NK-92 (cell line): Measurements from ENCODE around the gene SLC25A21.
"Not testable (repeated sequence)": the region's sequence is repeated elsewhere in the genome, so short reads cannot be mapped to it uniquely, and the experiment has no call there.

Experiments used
- DNase-seq: peaks from one replicate; lab custom pipeline; 2025; ENCODE audit not compliant: unreplicated experiment; lab: John Stamatoyannopoulos, UW

The SLC25A21 gene

DNA sequence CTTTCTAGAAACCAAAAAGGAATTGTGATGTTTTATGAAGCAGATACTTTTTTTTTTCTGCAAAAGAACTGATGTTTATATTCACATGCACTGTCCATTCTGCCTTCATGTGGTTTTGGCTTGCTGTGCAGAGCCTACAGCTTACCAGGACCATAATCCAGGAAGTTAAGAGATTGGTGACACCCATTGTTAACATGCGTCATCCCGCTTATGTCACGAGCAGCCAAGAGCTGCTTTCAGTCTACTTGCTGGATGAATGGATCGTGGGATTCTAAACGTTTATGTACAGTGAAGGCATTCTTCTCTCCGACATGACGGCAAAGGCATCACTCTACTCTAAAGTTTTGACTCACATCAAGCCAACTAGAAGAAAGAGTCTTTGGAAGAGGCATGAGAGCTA, 434.1 kb downstream of the SLC25A21 start:
- DNase-seq = no peak

DNA sequence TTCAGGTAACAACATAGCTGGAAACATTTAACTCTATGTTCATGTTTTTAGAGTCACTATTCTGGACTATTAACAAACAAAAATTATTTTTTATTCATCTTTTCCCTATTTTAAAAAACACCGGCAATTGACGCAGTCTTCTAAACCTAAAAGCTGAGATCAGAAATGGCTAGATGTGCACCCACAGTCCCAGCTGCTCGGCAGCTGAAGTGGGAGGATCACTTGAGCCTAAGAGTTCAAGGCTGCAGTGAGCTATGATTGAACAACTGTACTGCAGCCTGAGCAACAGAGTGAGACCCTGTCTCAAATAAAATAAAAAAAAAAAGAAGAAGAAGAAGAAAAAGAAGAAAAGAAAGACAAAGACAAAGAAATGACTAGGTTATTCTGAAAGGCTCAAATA, 446.3 kb downstream of the SLC25A21 start:
- no peak for DNase-seq

DNA sequence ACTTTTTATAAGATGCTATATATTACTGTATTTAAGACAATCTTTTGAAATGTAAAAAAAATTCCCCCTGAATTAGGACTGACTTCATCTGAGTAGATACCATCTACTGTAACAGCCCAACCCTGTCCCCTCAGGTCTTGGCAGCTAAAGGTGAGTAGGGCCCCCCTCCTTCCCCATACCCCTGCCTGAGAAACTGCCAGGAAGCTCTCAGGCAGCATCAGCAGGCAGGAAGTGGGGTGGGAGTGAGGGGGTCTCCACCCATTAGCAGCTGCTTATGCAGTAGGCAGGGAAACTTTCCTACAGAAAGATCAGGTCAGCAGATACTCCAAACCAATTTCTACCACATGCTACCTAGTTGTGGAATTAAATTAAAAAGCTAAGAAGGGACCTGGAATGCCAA, 448.2 kb downstream of the SLC25A21 start:
- no peak for DNase-seq

DNA sequence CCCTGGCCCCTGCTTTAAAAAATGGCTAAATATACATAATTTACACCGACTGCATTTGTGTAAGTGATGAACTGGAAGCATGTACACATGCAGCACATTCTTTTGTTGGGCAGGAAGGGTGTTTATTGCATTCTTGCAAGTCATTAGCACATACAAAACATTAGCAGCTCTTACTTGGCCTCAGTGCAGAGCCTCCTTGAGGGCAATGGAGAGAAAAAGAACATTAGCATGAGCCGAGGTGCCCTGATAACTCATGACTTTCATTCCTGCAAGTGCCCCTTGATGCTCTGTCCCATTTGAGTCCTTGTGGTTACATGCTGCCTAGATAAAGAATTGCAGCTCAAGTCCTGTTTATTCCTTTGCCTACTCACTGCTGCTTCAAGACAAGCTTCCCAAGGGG, 448.9 kb downstream of the SLC25A21 start:
- no peak for DNase-seq

DNA sequence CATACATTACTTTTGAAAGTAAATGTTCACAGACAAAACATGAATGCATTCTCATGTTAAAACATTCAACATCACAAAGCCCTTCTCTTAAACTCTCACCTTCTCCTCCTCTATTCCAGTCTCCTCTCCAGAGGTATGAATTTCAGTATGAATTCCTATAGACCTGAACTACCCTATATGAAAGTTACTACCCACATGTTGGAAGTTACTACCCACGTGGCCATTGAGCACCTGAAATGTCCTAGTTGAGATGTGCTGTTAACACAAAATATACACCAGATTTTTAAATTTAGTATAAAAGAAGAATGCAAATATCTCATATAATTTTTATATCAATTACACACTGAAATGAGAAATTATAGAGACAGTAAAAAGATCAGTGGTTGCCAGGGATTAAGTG, 450.5 kb downstream of the SLC25A21 start:
- no peak for DNase-seq

DNA sequence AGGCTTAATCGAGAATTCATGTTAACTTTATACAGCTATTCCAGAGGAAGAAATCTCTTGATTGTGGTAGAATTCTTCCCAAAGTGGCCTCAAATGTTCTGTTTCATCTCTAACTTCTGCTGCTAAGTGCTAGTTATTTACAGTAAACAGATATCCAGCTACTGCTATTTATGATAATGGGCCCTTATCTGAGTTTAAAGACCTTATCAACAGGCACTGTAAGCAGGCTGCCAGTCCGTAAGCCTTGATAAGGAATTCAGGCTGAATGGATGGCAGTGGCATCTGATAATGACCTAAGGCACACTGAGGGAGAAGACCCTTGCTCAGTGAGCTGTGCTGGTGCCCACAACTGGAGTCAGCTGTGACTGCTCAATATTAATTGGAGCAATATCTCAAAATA, 451.7 kb downstream of the SLC25A21 start:
- DNase-seq = no peak

DNA sequence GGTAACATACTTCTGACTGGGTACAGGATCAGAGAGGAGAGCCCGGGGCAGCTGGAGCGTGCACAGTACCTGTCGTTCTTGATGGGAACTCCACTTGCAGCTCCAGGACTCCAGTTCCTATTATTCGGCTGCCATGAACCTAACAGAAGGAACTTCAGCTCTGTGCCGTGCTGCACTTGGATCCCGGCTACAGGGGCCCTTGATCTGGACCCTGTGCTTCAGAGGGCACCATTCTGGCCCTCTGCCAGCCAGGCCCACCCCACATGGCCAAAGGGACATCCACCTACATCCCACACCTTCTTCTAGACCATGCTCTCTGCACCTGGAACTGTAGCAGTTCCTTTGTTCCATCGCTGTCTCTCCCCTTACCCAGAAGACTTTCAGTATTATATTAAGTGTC, 452.6 kb downstream of the SLC25A21 start:
- no peak for DNase-seq

DNA sequence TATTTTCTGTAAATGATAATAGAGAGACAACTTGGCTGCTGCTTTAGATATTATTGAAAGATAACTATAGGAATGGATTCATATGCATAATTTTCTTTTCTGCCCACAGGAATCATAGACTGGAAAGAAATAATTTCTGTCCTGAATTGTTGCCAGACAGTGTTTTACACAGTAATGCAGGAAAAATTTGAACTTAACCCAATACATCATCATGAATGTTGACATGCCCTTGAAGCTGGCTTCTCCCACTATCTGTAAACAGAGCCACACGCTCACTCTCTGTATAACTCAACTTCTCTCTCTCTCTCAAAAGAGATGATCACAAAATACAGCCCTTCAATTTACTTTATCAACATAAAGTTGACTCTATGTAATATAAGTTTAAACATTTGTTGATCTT, 454.2 kb downstream of the SLC25A21 start:
- no peak for DNase-seq

DNA sequence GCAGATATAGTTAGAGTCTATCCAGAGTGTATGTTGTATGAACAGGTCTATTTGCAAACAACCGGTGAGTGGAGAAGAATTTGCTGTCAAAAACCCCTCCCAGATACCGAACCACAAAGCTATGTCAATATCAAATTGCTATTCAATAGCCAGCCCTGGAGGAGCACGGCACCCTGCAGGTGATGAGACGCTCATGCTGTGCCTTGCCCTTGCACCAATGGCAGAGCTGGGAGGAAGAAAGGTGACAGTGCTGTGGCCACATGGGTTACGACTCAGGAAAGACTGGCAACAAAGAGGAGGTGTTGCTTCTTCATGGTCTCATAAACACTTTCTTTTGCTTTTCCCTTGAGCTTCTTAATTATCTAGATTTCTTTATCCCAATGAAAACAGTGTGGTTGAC, 455.0 kb downstream of the SLC25A21 start:
- DNase-seq = no peak

DNA sequence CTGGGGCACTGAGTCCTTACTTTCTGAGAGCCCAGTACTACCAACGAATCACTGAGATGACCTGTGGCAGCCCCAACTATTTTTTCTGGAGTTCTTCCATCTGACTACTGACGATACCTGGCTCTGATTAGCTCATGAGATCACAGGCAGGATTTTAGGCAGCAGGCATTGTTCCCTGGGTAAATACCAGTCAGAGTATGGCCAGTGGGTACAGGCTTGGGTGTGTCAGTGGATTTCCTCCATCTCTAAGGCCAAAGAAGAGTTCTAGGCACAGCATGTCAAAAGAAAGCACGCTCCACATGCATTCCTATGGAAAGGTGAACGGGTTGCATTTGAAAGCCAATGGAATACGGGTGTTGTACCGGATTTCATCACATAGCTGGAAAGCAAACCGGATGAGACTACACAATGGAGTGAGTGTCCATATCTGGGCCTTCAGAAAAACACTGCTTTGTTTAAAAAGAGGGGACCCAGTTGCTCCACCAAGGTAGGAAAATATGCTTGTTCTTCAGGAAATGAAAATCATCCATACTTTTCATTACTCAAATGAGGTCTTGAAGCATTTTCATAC, 455.7 kb downstream of the SLC25A21 start:
- DNase-seq = no peak

DNA sequence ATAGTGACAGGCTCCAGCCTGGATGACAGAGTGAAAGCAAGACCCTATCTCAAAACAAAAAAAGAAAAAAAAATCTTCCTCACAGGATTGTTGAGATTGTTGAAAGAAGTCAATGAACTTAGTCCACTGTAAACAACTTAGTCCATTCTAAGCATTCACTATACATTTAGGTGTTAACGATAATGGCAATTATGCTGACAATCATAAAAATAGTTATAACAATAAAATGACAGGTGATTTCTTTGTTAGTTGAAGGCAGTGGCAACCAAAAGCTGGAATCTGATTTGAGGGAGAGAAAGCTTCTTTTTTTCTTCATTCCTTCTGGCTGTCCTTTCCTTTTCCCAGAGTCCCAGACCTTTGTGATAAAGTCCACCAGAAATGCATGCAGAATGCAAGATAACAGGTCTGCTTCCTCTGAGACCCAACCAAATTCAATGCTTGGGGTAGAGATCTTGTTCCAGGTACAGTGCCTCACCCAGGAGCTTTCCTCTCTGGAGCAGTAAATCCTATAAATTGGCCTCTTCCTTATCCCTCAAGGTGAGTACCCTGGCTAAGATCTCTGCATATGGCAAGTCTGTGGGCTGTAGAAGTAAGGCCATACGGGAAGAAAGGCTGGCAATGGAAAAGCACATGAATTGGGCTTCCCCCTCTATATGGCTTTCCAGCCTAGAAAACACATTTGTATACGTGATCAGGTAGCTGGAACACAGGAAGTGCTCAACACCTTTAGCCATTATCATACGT, 458.3 kb downstream of the SLC25A21 start:
- DNase-seq = no peak

DNA sequence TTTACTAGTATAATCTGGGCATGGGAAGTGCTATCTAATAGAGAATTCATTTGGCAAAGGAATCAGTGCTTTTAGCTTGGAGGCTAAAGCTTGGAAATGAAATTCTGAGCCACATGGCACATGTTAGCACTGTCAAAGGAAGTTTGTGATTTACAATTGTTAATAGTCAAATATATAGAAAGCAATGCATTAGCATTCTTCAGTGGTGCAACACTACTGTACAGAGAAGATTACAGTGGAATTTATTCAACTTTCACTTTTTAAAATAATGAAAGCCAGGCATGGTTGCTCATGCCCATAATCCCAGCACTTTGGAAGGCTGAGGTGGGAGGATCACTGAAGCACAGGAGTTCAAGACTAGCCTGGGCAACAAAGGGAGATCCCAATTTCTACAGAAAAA, 464.8 kb downstream of the SLC25A21 start:
- DNase-seq = no peak

DNA sequence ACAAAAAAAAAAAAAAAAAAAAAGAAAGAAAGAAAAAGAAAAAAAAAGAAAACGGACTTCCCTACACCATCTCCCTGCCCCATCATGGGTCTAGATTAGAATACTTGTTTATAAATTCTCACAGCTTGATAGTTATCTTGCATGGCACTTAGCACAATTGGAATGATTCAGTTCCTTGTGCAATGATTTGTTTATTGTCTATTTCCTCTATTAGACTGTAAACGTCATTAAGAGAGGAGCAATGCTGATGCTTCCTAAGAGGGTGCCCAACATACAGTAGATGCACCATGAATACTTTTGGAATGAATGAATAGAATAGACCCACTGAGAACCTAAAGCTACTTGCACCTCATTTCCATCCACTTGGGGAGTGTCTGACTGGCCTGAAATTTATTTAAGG, 469.9 kb downstream of the SLC25A21 start:
- no peak for DNase-seq

DNA sequence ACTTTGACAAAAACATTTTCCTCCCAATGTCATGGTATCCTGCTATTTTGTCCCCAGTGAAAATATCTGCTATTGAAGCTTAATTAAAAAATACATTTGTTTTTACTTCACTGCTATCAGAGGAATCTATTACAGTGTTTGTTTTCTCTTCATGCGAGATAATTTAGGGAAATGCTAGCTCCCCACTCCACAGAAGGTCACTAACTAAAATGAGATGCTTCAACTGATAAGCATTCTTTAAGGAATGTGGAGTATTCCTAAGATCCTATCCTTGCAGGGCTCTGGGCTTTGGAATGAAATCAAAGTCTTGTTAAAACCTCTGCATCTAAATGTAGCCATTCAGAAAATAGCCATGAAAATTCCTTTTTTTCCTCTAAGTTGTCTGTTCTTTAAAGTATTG, 471.3 kb downstream of the SLC25A21 start:
- no peak for DNase-seq

DNA sequence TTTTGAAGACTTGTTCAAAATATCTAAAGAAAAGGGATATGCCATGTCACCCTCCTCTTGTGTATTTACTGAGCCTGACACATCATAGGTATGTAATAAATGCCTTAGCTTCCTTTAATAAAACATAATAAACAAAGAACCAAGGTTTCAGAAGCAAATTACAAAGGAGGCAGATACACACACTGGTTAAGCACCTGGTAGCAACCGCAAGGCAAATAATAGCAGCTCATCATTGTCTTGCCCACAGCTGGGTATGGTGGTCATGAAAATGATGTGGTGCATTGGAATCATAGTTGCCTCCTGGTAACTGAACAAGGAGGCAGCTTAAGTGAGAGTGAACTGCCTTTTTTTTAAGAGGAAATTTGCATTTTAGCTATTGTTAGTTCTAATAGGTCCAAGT, 471.8 kb downstream of the SLC25A21 start:
- DNase-seq = no peak

DNA sequence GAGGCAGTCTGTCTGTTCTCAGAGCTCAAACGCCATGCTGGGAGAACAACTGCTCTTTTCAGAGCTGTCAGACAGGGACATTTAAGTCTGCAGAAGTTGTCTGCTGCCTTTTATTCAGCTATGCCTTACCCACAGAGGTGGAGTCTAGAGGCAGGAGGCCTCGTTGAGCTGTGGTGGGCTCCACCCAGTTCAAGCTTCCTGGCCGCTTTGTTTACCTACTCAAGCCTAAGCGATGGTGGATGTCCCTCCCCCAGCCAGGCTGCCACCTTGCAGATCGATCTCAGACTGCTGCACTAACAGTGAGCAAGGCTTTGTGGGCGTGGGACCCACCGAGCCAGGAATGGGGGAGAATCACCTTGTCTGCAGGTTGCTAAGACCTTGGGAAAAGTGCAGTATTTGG, 473.0 kb downstream of the SLC25A21 start:
- DNase-seq = not testable (repeated sequence)

DNA sequence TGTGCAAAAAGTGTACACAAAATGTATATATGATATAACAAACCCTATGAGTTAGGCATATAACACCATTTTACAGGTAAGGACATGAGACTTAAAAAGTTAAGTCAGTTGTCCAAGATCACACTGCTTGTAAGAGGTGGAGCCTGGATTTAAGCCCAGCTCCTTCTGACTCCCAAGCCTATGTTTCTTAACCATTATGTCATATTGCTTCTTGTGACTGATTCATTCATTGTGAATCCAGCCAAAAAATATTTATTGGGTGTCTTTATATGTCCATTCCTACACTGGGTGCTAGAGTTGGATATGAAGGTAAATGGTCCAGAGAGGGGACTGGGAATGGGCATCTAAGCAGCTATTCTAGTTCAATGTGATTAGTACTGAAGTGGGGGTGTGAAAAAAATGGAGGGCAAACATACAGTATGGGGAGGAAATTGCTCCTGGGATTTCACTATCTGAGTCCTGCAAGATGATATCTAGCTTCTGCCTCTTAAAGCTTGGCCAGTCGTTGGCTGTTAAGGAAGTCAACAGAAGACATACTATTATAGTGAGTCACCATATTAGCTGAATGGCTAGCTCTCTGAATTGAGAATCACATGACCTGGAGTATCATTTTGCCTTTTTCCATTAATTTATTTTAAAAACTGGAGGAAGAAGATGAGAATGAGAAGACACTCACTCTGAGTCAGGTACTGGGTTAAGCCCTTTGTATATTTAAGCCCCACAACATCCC, 481.9 kb downstream of the SLC25A21 start:
- DNase-seq = no peak

DNA sequence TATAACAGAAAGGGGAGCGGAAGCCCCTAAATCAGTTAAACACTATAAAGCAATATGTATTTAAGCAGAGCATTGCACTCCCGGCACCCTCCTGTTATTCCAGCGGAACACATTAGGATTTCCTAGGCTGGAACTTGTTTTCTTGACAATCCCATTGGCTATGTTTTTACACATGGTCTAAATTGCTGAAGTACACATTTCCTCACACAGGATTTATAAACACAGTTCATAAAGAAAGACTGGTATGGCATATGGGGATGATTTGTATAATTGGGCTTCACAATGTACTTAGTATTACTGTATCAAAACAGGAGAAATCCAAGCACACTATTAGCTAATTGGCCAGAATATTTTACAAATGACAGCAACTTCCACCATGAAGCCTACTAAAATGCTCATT, 487.5 kb downstream of the SLC25A21 start:
- no peak for DNase-seq

DNA sequence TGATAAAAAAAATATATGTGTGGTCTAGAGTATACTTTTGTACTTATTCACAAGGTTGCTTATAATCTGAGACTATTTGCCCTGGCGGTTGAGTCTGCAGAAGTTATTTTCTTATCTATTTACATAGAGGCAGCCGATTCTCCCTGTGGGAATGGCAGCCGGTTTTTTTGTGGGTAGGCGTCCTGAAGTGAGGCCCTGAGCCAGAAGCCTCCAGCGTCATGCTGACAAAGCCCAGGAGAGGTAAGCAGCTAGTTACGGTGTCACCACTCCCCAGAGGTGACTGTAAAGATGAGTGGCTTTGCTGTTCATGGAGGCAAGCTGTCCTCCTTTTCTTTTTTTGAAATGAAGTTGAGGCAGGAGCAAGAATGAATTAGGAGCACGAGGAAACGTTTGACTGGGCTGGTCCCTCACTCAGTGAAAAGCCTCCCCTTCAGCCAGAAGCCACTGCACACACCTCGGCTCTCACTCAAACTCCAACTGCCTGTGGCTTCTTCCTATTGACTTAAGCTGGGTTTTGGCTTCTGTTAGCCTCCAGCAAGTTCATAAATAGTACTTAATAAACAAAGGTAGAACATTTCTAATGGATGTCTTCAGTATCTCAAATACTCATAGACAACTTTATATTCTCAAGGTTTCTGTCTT, 489.2 kb downstream of the SLC25A21 start:
- no peak for DNase-seq

DNA sequence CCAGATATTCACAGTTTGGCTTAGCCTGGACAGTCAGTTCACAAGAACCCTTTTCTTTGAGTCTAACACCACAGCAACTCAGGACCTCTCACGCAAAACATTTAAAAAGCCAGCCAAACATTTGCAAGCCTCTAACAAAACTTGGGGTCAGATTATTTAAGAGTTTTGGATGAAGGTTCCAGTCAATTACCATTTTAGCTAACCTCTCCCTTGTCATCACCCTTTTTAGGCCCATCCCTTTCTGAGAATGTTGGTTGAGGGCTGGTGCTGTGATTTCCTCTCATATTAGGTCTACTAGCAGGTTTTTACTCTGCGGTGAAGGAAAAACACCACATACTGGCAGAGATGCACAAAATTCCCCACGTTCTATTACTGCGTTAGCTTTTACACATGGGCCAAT, 490.1 kb downstream of the SLC25A21 start:
- no peak for DNase-seq

DNA sequence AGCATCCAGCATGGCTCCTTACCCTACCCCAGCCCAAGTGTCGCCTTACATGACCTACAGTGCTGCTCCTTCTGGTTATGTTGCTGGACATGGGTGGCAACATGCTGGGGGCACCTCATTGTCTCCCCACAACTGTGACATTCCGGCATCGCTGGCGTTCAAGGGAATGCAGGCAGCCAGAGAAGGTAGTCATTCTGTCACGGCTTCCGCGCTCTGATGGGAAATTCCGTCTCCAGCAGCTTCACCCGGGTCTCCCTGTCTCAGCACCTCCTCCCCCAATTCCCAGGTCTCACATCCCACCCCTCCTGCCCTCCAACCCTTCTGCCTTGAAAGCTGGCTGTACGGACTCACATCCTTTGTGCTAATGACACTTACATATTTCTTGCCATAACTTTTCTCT, 496.2 kb downstream of the SLC25A21 start:
- DNase-seq = no peak

DNA sequence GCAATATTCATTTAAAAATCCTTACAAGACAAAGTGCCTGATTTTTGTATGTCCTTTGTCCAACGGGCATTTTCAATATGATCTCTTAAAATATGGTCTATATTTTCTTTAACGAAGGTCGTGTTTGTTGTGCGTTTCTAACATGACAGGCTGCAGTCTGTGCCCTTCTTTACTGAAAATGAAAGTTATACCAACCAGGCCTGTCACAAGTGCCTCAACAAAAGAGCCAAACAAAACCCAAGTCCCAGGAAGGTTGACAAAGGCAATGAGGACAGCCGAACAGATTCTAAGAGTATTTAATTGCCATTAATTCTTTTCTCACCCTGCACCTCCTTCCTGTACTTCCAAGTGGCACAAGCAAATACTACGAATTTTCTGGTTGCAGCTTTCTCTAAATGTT, 496.8 kb downstream of the SLC25A21 start:
- no peak for DNase-seq
